GM19238 (cell line): Measurements from ENCODE around the gene C19orf38.
"Not testable (repeated sequence)": the region's sequence is repeated elsewhere in the genome, so short reads cannot be mapped to it uniquely, and the experiment has no call there.

Experiments
- DNase-seq: peaks from one replicate; pipeline ENCODE4 v3.0.0; 2011; ENCODE audit warnings: low spot score; ENCODE audit not compliant: insufficient read length

The C19orf38 gene

DNA sequence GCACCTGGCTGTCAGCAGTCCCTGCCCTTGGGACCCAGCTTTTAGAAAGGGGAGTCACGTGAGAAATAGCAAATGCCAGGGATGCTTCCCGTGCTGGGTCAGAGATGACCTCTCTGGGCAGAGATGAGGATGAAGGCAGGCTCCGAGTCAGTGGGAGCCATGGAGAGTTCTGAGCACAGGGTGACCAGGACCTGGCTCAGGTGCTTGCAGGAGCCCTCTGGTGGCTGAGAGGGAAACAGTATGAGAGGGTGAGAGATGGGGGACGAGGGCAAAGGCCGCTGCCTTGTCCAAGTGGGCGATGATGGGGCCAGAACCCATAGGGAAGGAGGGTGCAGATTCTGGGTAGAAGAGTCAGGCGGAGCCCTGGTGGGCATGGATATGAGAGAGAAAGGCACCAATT, 28.0 kb upstream of the C19orf38 start:
- DNase-seq, result no peak

DNA sequence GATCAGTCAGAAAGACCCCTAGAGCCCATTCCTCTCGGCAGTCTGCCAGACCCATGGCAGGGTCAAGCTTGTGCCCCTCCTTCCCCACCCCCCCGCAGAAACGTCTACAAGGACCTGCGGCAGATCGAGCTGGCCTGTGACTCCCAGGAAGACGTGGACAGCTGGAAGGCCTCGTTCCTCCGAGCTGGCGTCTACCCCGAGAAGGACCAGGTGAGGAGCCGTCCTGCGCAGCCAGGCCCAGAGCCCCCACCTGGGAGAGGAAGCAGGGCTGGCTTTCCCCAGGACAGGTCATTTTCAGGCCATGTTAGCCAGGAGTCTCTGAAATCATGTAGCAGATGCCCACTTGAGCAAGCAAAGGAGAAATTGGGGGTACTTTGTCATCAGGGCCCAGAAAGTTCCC, 24.5 kb upstream of the C19orf38 start:
- DNase-seq, result no peak

DNA sequence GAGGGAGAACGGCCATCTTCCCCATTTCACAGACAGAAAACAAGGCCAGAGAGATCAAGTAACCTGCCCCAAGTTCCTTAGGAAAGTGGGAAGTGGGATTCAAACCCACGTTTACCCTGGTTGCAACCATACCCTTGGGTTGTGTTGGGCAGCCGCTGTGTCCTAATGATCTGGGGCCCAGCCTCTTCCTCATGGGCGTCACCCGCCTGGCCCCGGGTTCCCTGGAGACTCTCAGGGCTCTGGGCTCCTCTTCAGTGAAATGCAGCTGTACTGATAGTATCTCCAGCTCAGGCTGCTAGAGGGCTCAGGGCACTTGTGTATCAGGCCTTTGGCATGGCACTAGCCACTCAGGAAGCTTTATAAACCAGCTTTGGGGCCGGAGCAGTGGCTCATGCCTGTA, 22.0 kb upstream of the C19orf38 start:
- DNase-seq, result no peak

DNA sequence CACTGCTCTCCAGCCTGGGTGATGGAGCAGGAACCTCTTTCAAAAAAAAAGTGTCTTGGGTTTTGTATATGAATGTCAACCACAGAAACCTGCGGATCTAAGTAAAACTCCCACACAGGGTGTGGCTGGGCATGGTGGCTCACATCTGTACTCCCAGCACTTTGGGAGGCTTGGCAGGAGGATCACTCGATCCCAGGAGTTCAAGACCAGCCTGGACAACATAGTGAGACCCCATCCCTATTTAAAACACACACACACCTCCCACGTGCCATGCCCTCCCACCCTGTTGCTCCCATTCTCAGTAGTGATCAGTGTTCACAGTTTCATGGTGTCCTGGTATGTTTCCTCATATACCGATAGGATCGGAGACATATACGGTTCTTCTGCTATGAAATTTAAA, 21.4 kb upstream of the C19orf38 start:
- DNase-seq, result no peak

DNA sequence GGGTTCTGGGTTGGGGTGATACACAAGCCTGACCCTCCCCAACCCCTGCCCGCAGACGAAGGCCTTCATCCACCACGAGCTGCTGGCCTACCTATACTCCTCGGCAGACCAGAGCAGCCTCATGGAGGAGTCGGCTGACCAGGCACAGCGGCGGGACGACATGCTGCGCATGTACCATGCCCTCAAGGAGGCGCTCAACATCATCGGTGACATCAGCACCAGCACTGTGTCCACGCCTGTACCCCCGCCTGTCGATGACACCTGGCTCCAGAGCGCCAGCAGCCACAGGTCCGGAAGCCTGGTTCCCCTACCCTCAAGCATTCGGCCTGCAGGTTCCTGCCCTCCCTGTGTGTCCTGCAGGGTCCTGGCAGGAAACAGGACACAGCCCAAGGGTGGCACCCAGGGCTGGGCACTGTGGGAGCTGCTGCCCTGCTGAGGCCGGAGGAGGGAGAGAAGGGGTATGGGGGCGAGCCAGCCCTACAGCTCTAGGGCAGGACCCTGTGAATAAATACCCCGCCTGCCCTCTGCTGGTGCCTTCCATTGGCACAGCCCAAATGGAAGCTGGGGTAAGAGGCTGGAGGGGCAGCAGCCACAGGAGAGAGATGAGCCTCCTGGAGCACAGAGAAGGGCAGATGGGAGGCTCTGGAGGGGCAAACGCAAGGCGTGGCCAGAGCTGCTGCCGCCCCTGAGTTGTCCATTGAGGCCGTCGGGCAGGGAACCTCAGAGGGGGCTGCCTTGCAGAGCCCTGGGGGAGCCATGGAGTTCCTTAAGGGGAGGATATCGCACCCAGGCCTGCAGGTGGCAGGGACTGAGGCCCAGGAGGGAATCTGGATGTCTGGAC, 19.0 kb upstream of the C19orf38 start:
- DNase-seq, result no peak

DNA sequence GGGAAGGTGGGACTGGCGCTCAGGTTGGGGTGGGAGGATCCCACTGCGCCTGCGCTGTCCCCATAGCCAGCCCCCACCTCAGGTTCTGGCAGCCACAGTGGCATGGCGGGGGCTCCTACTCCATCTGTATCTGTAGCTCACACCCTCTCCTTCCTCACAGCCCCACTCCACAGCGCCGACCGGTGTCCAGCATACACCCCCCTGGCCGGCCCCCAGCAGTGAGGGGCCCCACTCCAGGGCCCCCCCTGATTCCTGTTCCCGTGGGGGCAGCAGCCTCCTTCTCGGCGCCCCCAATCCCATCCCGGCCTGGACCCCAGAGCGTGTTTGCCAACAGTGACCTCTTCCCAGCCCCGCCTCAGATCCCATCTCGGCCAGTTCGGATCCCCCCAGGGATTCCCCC, 18.2 kb upstream of the C19orf38 start:
- no peak for DNase-seq

DNA sequence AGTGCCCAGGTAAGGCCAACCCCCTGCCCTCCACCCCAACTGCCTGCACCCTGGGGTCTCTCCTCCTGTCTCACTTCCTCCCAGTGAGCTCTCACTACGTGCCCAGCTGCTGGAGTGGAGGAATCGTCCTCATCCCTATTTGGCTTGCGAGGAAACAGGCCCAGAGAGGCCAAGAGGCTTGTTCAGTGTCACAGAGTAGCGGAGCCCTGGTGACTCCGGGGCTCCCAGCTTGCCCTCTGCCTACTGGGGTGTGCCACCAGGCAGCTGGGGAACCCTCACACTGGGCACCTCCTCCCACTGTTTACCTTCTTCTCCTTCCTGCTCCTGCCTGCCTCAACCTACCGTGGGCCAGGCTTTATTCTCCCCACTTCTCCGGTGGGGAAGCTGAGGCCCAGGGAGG, 17.8 kb upstream of the C19orf38 start:
- DNase-seq, result no peak

DNA sequence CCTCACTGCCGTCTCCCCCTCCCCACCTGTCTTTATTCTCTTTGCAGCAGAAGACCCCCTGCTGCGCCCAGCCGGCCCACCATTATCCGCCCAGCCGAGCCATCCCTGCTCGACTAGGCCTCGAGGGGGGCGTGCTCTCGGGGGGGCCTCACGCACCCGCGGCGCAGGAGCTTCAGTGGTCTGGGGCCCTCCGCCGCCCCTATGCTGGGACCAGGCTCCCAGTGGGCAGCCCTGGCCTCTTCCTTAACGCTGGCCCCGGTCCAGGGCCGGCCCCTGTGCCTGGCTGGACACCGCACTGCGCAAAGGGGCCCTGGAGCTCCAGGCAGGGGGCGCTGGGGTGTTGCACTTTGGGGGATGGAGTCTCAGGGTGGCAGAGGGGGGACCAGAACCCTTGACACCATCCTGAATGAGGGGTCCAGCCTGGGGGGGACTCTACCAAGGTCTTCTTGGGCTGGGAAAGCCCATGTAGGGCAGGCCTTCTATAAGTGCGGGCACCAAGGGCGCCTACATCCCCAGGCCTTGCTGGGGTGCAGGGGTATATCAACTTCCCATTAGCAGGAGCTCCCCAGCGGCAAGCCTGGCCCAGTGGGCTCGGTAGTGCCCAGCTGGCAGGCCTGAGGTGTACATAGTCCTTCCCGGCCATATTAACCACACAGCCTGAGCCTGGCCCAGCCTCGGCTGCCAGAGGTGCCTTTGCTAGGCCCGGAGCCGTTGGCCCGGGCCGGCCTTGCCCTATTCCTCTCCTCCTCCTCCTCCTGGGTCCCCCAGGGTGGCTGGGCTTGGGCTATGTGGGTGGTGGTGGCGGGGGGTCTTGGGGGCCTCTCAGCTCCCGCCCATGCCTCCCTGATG, 17.1 kb upstream of the C19orf38 start:
- no peak for DNase-seq

DNA sequence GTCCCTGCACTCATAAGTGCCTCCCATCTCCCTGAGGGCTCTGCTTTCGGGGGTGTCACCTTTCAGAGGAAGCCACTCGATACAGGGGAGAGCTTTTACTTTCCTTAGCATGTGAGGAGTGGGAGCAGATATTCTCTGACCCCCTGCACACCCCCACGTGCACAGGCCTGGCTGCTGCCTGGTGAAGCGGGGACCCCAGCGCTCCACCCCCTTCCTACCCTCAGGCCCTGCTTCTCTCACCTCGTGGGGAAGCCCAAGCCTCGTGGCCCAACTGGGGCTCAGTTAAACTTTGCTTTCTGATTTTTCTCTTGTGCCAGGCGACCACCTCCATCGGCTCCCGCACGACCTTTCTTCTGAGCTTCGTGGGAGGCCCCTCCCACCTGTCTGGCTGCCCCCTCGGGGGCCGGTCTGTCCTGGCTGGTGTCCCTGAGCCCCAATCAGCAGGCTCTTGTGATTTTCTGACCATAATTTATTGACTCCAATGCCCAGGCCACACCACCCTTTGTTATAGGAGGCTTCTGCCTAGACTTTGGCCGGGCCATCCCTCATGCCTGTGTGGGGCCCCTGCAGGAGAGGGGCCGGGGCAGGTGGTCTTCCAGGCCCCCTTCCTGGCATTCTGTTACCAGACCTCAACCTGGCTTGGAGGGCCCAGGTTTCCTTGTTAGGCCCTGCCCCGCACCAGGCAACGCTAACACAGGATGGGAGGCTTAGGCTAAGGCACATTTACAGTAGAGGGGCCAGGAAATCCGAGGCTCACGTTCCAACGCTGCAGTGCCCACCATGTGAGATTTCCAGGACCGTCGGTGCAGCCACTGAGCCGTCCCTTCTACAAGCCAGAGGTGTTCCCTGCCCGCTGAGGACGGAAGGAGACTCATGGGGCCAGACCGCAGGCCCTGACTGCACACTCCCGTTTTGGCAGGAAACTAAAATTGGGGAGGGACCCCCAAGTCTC, 16.0 kb upstream of the C19orf38 start:
- DNase-seq, result no peak

DNA sequence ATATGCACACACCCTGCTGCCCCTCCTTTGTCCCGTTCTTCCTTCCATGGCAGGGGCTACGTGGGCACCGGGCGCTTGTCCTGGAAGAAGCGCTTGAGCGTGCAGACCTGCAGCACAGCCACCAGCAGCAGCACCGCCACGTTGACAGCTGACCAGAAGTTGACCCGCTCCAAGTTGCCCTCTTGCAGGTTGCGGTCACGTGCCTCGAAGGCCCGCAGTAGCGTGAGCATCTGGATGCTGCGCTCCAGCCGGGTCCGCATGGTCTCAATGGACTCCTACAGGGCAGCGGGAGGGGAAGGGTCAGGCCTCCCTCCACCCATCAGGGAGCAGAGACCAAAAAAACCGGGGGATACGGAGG, 15.3 kb upstream of the C19orf38 start:
- DNase-seq, result no peak

DNA sequence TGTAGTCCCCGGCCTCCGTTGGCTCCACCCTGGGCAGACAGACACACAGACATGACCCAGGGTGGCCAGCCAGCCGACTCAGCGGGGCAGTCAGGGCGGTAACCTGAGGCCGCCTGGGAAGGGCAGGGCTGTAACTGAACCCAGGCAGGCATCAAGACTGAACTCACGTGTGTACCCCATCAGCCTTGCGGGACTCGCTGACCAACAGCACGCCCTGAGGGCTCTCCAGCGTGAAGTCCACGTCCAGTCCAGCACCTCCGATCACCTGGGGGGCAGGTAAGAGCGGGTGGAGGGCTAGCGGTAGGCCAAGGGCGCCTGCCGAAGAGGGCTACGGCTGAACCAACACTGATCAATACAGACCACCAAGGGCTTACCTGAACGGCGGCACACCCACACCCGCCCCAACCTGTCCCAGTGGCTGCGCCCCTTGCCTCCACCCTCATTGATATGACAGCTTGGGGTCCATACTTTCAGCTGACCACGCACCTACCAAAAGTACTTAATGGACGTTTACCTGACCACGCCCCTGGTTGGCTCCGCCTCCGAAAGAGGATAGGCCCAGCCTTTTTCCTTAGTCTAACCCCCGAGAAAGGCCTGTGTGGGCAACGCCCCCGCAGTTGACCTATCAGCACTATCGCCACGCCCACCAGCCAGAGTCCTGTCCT, 13.0 kb upstream of the C19orf38 start:
- DNase-seq, result peak; percentile 99

DNA sequence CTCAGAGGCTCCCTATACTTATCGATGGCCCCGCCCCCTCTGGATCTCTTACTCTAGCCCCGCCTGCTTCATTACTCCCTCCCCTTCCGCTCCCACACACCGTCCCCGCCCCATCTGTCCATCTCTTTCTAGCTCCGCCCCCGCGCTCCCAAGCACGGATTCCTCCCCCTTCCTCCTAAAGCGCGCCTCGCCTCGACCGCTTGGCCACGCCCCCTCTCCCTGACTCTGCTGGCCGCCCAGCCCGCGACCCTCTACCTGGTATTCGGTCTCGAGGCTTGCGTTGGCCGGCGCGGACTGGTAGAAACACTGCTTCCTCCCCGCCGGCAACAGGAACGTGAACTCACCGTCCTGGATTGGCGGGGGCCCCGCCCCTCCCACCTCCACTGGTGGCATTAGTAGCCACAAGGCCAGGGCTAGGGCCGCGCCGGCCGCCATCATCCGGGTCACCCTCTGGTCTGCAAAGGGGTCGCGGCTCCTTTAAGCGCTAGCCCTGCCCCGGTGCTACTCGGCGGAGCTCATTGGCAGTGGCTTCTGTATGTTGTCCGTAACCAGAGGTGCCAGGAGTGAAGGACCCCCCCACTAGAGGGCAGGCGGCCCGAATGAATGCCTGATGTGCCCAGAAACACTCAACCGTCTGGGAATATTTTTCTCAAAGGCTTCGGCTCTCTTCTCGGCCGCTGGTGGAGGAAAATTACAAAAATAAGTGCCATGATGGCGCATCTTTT, 12.3 kb upstream of the C19orf38 start, which contains the start of gene TMED1:
TMED1 (minus strand) TSS at position 459 of the 725 bp plus-strand sequence; CDS start at position 438, 21 bp downstream.
- peak; percentile 98 for DNase-seq

DNA sequence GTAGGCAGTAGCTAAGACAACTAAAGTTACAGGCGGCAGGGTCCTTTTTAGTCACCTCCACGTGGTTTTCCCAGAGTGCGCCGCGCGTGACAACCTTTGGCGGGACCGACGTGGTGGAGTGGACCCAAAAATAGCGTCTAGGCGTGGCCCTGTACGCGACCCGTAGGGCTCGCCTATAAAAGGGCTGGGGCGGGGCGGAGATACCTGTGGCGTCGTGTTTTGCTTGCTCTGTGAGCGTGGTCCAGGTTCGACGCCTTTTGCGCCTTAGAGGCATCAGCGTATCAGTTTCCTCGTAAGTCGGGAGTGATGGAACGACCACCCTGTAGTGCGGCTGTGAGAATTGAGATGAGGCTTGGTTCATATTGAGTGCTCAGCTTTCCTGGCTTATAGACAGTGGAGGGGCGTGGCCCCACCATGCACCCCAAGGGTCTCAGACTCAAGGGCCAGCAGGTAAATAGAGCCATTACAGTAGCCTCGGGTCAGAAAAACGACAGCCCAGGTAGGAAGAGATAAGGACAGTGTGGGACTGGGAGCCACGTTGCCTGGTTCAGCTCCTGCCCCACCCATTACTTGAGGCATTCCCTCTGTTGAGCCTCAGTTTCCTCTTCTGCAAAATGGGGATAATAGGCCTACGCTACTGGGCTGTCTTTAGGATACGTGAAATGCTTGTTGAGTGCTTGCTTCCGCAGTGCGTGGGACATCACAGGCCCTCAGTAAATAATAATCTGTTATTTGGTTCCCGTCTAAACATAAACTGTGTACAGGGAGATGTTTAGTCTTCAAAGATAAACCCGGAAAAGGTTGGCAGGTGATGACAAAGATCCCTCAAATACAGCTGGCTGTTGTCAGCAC, 11.5 kb upstream of the C19orf38 start:
- peak; percentile 82 for DNase-seq

DNA sequence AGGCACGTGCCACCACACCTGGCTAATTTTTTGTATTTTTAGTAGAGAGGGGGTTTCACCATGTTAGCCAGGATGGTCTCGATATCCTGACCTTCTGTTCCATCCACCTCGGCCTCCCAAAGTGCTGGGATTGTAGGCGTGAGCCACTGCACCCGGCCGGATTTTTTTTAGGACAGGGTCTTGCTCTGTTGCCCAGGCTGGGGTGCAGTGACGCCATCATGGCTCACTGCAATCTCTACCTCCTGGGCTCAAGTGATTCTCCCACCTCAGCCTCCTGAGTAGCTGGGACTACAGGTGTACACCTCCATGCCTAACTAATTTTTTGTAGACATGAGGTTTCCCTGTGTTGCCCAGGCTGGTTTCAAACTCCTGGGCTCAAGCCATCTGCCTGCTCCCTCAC, 10.6 kb upstream of the C19orf38 start:
- not testable (repeated sequence) for DNase-seq

DNA sequence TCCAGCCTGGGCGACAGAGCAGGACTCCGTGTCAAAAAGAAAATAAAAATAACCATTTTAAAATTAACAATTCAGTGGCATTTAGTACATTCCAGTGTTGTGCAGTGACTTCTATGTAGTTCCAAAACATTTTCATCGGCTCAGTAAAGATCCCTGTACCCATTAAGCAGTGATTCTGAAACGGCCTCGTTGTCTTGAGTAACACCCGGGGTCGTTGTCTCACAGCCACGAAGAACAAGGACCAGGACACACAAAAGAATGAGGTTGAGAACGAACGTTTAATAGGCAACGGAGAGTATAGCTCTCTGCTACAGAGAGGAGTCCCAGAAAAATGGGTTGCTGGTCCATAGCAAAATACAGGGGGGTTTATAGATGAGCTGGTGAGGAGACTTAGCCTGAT, 9.8 kb upstream of the C19orf38 start:
- DNase-seq, result no peak

DNA sequence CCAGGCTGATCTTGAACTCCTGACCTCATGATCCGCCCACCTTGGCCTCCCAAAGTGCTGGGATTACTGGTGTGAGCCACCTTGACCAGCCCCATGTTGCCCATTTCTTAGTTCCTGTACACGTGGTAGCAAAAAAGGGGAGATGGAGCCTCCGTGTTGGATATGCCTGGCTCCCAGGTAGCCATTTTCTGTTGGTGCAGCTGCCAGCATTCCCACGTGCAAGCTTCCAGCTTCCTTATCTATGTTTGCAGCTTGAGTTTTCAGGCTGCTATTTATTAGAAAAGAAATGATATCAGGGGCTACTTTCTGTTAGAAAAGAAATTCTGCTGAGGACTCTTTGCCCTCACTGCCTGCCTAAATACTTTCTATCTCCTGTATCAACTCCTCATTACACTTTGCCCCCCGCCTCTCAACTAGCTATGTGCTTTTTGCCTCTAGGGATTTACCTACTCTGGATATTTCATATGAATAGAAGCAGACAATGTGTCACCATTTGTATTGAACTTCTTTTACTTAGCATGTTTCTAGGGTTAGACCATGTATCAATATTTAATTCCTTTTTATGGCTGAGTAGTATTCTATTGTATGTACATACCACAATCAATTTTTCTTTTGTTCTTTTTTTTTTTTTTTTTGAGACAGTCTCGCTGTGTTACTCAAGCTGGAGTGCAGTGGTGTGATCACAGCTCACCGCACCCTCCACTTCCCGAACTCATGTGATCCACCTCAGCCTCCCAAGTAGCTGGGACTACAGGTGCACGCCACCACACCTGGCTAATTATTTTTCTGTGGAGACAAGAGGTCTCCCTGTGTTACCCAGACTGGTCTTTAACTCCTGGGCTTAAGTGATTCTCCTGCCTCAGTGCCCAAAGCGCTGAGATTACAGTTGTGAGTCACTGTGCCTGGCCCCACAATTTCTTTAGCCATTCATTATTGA, 8.8 kb upstream of the C19orf38 start:
- DNase-seq, result no peak

DNA sequence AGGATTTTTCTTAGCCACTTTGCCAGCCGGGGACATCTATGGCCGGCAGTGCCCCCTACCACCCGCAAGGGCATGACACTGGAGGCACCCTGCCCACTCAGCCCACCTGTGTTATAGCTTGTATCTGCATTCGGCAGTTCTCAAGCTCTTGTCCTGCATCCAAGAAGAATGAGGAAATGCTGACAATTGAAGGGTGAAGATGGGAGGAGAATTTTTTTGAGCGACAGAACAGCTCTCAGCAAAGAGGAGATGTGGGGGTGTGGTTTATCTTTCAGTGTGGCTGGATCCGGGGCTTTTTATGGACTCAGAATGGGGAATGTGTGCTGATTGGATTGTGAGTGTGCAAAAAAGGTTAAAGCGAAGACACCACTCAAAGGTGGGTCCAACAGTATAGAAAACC, 5.4 kb upstream of the C19orf38 start:
- no peak for DNase-seq

DNA sequence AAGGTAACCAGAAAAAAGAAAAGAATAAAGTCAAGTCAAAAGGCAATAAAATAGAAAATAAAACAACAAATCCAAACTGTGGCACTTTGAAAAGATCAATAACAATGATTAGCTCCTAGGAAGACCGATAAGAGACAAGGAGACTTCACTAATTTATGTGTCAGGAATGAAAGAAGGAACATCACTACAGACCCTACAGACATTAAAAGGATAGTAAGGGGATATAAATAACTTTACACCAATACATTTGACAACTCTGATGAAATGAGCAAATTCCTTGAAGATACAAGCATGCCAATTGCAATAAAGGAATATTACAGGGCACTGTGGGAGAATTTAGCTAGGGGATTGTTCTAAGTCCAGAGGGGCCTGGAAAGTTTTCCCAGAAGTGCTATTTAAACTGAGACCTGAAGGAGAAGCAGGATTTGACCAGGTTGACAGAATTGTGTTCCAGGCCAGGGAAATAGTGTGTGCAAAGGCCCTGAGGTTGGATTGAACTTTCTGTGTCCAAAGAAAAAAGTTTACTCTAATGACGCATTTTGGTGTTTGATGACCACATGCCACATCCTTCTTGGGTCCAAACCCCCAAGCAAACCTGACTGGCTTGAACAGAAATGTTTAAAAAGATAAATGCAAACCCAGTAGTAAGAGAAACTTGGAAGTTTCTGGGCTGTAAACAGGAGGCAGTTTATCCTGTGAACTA, 1.6 kb upstream of the C19orf38 start:
- DNase-seq, result no peak
